UCSD-AML1 (cell line): ENCODE measurements around the gene HRH1.
"Not testable (repeated sequence)": the region's sequence is repeated elsewhere in the genome, so short reads cannot be mapped to it uniquely, and the experiment has no call there.

Source experiments
- DNase-seq: peaks from one replicate; lab custom pipeline; 2025; ENCODE audit not compliant: unreplicated experiment; lab: John Stamatoyannopoulos, UW

Gene HRH1

GRCh38 chr3:11204697-11205348, 50.5 kb downstream of the HRH1 start:
- no peak for DNase-seq

GRCh38 chr3:11205881-11206280, 51.6 kb downstream of the HRH1 start:
- DNase-seq = not testable (repeated sequence)

GRCh38 chr3:11206316-11206715, 52.0 kb downstream of the HRH1 start:
- no peak for DNase-seq

- DNase-seq = no peak
Observed at GRCh38 chr3:11206953-11207352, 52.7 kb downstream of the HRH1 start.

GRCh38 chr3:11211531-11212298, 57.4 kb downstream of the HRH1 start:
- no peak for DNase-seq

GRCh38 chr3:11212299-11212608, 58.0 kb downstream of the HRH1 start:
- DNase-seq = no peak

- no peak for DNase-seq
Observed at GRCh38 chr3:11212784-11213183, 58.5 kb downstream of the HRH1 start.

GRCh38 chr3:11213810-11214450, 59.6 kb downstream of the HRH1 start:
- DNase-seq = no peak

GRCh38 chr3:11214451-11214978, 60.2 kb downstream of the HRH1 start:
- no peak for DNase-seq

- DNase-seq = not testable (repeated sequence)
Observed at GRCh38 chr3:11217370-11217769, 63.1 kb downstream of the HRH1 start.

GRCh38 chr3:11220230-11220629, 65.9 kb downstream of the HRH1 start:
- DNase-seq = no peak

GRCh38 chr3:11221818-11222415, 67.6 kb downstream of the HRH1 start:
- no peak for DNase-seq

GRCh38 chr3:11224010-11224409, 69.7 kb downstream of the HRH1 start:
- DNase-seq = no peak

GRCh38 chr3:11224870-11225229, 70.6 kb downstream of the HRH1 start:
- DNase-seq = no peak

GRCh38 chr3:11226042-11226370, 71.7 kb downstream of the HRH1 start:
- no peak for DNase-seq

GRCh38 chr3:11228041-11228440, 73.7 kb downstream of the HRH1 start:
- DNase-seq = no peak

- no peak for DNase-seq
Observed at GRCh38 chr3:11230125-11230524, 75.8 kb downstream of the HRH1 start.

GRCh38 chr3:11230832-11231231, 76.5 kb downstream of the HRH1 start:
- DNase-seq = no peak

GRCh38 chr3:11235385-11235784, 81.1 kb downstream of the HRH1 start:
- no peak for DNase-seq

- peak; percentile 32 for DNase-seq
Observed at GRCh38 chr3:11236588-11237461, 82.5 kb downstream of the HRH1 start.

GRCh38 chr3:11238060-11238459, 83.8 kb downstream of the HRH1 start:
- no peak for DNase-seq
